ENCODE results near the gene FAM174B.

Gene FAM174B

DNA sequence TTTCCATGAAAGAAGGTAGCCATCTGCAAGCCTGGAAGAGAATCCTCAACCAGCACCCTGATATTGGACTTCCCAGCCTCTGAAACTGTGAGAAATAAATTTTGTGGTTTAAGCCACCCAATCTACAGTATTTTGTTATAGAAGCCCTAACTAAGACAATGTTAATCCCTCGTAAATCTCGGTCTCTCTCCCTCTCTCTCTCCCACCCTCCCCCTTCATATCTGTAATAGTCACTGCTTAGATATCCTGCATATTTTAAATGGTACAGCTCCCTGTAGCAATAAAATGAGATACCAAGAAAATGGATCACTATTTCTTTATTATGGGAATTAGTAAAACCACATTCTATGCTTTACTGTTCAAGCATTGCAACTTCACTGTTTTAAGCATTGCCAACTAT is 21.0 kb upstream of the FAM174B start:
- Histone ChIP-seq H3K36me3 (no peaks in the 10 kb centered on the region), H3K9me3 (ENCODE audit: severe bottlenecking) (peaks cover 6% of the 10 kb centered on the region), H3K27me3 (ENCODE audit: insufficient read depth, low read depth, severe bottlenecking) (no peaks in the 10 kb centered on the region), H3K27ac (no peak overlapping the region), H3K4me3 (ENCODE audit: low read depth, low read length) (no peak overlapping the region)
- DNase-seq = no peak
- TF ChIP-seq, protein P1, sequence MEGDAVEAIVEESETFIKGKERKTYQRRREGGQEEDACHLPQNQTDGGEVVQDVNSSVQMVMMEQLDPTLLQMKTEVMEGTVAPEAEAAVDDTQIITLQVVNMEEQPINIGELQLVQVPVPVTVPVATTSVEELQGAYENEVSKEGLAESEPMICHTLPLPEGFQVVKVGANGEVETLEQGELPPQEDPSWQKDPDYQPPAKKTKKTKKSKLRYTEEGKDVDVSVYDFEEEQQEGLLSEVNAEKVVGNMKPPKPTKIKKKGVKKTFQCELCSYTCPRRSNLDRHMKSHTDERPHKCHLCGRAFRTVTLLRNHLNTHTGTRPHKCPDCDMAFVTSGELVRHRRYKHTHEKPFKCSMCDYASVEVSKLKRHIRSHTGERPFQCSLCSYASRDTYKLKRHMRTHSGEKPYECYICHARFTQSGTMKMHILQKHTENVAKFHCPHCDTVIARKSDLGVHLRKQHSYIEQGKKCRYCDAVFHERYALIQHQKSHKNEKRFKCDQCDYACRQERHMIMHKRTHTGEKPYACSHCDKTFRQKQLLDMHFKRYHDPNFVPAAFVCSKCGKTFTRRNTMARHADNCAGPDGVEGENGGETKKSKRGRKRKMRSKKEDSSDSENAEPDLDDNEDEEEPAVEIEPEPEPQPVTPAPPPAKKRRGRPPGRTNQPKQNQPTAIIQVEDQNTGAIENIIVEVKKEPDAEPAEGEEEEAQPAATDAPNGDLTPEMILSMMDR (IDR thresholded peaks at IDR 0.05; ENCODE audit: low read depth, low read length) = no peak

DNA sequence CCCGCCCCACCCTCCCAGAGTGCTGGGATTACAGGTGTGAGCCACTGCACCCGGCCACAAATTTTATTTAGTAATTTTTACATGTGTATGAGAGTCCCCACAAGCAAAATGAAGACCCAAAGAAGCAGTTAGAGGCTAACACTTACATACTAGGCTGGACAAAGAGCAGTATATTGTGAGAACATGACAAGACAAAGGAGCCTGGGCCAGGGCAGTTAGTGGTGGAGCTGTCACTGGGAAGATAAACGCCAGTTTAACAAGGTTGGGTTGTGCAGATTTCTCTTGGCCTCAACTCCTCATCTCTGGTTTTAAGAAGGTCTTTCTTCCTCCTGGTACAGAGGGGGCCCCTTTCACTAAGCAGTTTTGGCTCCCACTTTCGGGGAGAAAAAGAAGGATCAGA is 19.9 kb upstream of the FAM174B start:
- Histone ChIP-seq H3K27ac (no peak overlapping the region), H3K9me3 (ENCODE audit: severe bottlenecking) (peaks cover 6% of the 10 kb centered on the region), H3K36me3 (no peaks in the 10 kb centered on the region), H3K27me3 (ENCODE audit: insufficient read depth, low read depth, severe bottlenecking) (no peaks in the 10 kb centered on the region), H3K4me3 (ENCODE audit: low read depth, low read length) (no peak overlapping the region)
- no peak for DNase-seq
- TF ChIP-seq, protein P1 (IDR thresholded peaks at IDR 0.05; ENCODE audit: low read depth, low read length) = no peak

- Histone ChIP-seq H3K36me3 (no peaks in the 10 kb centered on the region), H3K27me3 (ENCODE audit: insufficient read depth, low read depth, severe bottlenecking) (no peaks in the 10 kb centered on the region), H3K27ac (no peak overlapping the region), H3K9me3 (ENCODE audit: severe bottlenecking) (peaks cover 6% of the 10 kb centered on the region), H3K4me3 (ENCODE audit: low read depth, low read length) (no peak overlapping the region)
- no peak for DNase-seq
- TF ChIP-seq, protein P1 (IDR thresholded peaks at IDR 0.05; ENCODE audit: low read depth, low read length) = no peak
These were observed 18.8 kb upstream of the FAM174B start for GRCh38 chr15:92674347-92674746.

DNA sequence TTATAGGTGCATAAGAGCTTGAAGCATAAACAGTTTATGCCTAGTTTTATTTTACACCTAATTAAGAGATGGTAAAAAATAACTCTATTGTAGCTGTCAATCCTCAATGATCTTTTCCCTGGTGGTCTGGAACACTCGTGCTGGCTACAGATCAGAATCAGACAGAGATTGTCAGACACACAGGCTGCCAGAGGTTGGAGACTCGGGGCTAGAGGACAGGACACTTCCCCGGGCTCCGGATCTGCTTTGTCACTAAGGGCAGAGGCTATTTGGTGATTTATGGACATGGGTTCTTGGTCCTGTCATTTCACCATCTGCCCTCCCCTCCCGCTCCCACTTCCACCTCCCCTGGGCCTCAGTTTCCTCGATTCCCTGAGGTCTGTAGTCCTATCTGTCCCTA is 16.5 kb upstream of the FAM174B start:
- TF ChIP-seq, protein P1 (IDR thresholded peaks at IDR 0.05; ENCODE audit: low read depth, low read length) = no peak
- peak overlapping the region; percentile 62 for H3K27ac ChIP-seq
- H3K4me3 ChIP-seq (ENCODE audit: low read depth, low read length) = no peak overlapping the region

GRCh38 chr15:92671406-92671805 is 15.8 kb upstream of the FAM174B start:
- Histone ChIP-seq H3K27ac (no peak overlapping the region), H3K27me3 (ENCODE audit: insufficient read depth, low read depth, severe bottlenecking) (no peaks in the 10 kb centered on the region), H3K36me3 (no peaks in the 10 kb centered on the region), H3K9me3 (ENCODE audit: severe bottlenecking) (peaks cover 6% of the 10 kb centered on the region), H3K4me3 (ENCODE audit: low read depth, low read length) (no peak overlapping the region)
- TF ChIP-seq, protein P1 (IDR thresholded peaks at IDR 0.05; ENCODE audit: low read depth, low read length) = no peak
- DNase-seq = no peak

More for the DNA sequence above, 16.5 kb upstream of the FAM174B start:
- peak; percentile 36 for DNase-seq
- Histone ChIP-seq H3K36me3 (no peaks in the 10 kb centered on the region), H3K27me3 (ENCODE audit: insufficient read depth, low read depth, severe bottlenecking) (no peaks in the 10 kb centered on the region), H3K9me3 (ENCODE audit: severe bottlenecking) (peaks cover 6% of the 10 kb centered on the region)

DNA sequence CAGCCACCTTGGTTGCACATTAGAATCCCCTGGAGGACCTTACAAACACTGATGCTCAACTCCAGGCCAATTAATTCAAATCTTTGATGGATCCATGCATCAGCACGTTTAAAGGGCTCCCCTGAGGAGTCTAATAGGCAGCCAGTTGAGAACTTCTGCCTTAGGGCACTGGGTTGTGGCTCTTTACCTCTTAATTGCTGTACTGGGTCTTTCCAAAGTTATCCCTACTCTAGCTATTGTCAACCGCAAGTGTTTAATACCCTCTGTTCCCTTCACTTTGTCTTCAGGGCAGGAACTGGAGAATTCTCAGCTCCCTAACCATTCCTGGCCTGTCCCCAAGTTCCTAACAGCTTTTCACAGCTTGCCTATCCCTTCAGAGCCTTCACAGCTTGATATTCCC is 15.0 kb upstream of the FAM174B start:
- Histone ChIP-seq H3K9me3 (ENCODE audit: severe bottlenecking) (no peaks in the 10 kb centered on the region), H3K36me3 (no peaks in the 10 kb centered on the region), H3K27me3 (ENCODE audit: insufficient read depth, low read depth, severe bottlenecking) (no peaks in the 10 kb centered on the region), H3K27ac (peak overlapping the region; percentile 34), H3K4me3 (ENCODE audit: low read depth, low read length) (no peak overlapping the region)
- TF ChIP-seq, protein P1 (IDR thresholded peaks at IDR 0.05; ENCODE audit: low read depth, low read length) = no peak
- DNase-seq = no peak

All from WERI-Rb-1 (cell line).